ENCODE data around the gene RAB3A. TPM values are rescaled to one million over a fixed set of nuclear protein-coding genes. Genes with fewer than 3 reads are reported as not detected.
A peak's percentile ranks its signal among the peaks of the same experiment; 100 is the strongest.

RAB3A gene
- total and polyA plus RNA-seq, 9 donors: 1.5 to 5.4 (median 3.7) TPM

DNA sequence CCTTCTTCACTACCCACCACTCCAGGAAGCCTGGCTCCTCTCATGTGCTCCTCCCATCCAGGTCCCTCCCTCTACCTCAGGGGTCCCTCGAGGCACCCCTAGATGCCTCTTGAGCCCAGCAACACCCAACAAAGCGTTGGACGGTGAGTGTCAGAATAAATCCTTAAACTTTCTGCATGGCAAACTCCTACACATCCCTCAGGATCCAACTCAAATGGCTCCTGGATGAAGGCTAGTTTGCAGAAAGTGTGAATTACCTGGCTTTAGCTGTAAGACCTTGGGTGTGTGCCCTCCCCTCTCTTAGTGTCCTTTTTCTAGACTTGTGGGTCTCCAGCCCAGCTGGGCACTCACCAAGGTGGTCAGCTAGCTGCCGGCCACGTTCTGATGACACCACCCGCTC, 5.5 kb downstream of the RAB3A start:
- H3K27ac ChIP-seq (ENCODE audit: low read length): no peak overlapping the region
- H3K36me3 ChIP-seq (ENCODE audit: control insufficient read depth, insufficient read depth, low read length): peaks cover 29% of the 10 kb centered on the region
- H3K27me3 ChIP-seq (ENCODE audit: control insufficient read depth, insufficient read depth, low read length): peaks cover 3% of the 10 kb centered on the region
- no peak overlapping the region for H3K4me3 ChIP-seq (ENCODE audit: low read length)
- WGBS (ENCODE audit: insufficient coverage): 100% methylated on average over 1 of the region's 6 CpGs
- no peak for DNase-seq
- H3K4me1 ChIP-seq (ENCODE audit: control insufficient read depth, insufficient read depth, low read length): peaks cover 20% of the 10 kb centered on the region
- no peaks in the 10 kb centered on the region for H3K9me3 ChIP-seq (replicated peaks; ENCODE audit: control insufficient read depth, low read depth, low read length)

DNA sequence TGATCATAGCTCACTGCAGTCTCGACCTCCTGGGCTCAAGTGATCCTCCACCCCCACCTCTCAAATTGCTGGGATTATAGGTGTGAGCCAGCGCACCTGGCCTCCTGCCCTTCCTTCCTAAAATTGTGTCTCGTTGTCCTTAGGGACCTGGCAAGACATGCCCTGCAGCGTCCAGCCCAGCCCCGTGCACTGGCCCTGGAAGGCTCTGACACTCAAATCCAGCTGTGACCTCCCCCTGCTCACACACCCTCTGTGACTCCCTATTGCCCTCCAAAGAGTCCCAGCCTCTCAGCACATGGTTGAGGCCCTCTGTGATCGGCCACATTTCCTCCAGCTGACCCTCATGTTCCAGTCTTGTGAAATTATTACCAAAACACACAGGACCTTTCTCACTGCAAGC, 5.9 kb downstream of the RAB3A start:
- peaks cover 29% of the 10 kb centered on the region for H3K36me3 ChIP-seq (ENCODE audit: control insufficient read depth, insufficient read depth, low read length)

DNA sequence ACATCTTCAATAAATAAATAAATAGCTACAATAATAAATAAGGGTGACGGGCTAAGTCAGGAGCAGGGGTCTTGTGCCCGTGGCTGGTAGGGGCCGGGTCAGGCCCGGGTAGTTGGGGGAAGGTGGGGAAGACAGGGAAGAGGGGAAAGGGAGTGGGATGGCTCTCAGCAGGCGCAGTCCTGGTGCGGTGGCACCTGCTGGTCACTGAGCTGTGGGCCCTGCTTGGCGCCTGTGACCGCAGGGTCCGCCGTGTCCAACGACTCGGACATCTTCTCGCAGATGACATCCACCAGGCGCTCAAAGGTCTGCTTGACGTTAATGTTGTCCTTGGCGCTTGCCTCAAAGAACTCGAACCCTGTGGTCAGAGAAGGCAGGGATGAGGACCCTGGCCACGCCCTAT, 6.5 kb downstream of the RAB3A start:
- H3K27ac ChIP-seq (ENCODE audit: low read length): no peak overlapping the region
- no peaks in the 10 kb centered on the region for H3K9me3 ChIP-seq (replicated peaks; ENCODE audit: control insufficient read depth, low read depth, low read length)
- peaks cover 15% of the 10 kb centered on the region for H3K4me1 ChIP-seq (ENCODE audit: control insufficient read depth, insufficient read depth, low read length)
- no peaks in the 10 kb centered on the region for H3K27me3 ChIP-seq (ENCODE audit: control insufficient read depth, insufficient read depth, low read length)
- H3K36me3 ChIP-seq (ENCODE audit: control insufficient read depth, insufficient read depth, low read length): peaks cover 29% of the 10 kb centered on the region
- H3K4me3 ChIP-seq (ENCODE audit: low read length): no peak overlapping the region
- 92% methylated on average over 18 of the region's 18 CpGs for WGBS (ENCODE audit: insufficient coverage)
- DNase-seq: no peak

More for the DNA sequence above, 5.9 kb downstream of the RAB3A start:
- H3K4me3 ChIP-seq (ENCODE audit: low read length): no peak overlapping the region
- WGBS (ENCODE audit: insufficient coverage): 75% methylated on average over 5 of the region's 6 CpGs
- DNase-seq: no peak
- no peak overlapping the region for H3K27ac ChIP-seq (ENCODE audit: low read length)
- H3K4me1 ChIP-seq (ENCODE audit: control insufficient read depth, insufficient read depth, low read length): peaks cover 16% of the 10 kb centered on the region
- peaks cover 1% of the 10 kb centered on the region for H3K27me3 ChIP-seq (ENCODE audit: control insufficient read depth, insufficient read depth, low read length)
- H3K9me3 ChIP-seq (replicated peaks; ENCODE audit: control insufficient read depth, low read depth, low read length): no peaks in the 10 kb centered on the region

DNA sequence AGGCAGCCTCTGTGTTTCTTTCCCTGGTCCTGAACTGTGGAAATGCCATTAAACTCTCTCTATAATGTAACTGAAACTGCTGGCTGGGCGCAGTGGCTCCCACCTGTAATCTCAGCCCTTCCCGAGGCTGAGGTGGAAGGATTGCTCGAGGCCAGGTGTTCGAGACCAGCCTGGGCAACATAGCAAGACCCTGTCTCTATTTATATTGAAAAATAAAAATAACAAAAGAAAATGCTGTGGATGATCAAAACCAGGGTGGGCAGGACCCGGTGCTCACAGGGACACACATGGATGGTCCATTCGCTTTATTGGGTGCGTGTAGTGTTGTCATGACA, 7.4 kb downstream of the RAB3A start:
- Histone ChIP-seq H3K27me3 (ENCODE audit: control insufficient read depth, insufficient read depth, low read length) (no peaks in the 10 kb centered on the region), H3K9me3 (replicated peaks; ENCODE audit: control insufficient read depth, low read depth, low read length) (no peaks in the 10 kb centered on the region), H3K4me3 (ENCODE audit: low read length) (no peak overlapping the region), H3K4me1 (ENCODE audit: control insufficient read depth, insufficient read depth, low read length) (peaks cover 20% of the 10 kb centered on the region), H3K27ac (ENCODE audit: low read length) (no peak overlapping the region), H3K36me3 (ENCODE audit: control insufficient read depth, insufficient read depth, low read length) (peaks cover 29% of the 10 kb centered on the region)
- no CpG with 5 or more reads among the region's 7 CpGs for WGBS (ENCODE audit: insufficient coverage)
- DNase-seq: no peak

DNA sequence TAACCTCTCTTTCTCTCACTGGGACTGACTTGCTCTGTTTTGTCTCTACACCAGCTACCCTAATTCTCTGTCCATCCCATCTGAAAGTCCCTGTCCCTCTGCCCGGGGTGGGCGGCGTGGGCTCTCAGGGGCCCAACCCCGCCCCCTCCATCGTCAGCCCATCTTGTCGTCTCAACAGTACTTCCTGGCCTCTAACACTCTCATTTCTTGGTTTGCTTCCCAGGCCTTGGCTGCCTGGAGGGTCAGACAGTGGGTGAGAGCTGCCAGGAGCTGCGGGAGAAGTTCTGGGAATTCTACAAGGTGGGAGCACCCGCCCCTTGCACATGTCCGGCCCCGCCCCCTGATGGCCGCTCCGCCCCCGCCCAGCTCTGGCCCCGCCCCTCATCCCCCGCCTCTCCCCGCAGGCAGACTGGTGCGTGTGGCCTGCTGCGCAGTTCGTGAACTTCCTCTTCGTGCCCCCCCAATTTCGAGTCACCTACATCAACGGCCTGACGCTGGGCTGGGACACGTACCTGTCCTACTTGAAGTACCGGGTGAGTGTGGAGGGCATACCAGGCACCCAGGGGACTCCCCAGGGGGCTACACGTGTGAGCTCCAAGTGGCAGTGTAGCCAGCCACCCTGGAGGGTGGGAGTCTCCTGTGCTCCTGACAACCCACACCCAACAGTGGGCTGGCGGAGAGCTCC, 9.1 kb downstream of the RAB3A start:
- 31% methylated on average over 18 of the region's 27 CpGs for WGBS (ENCODE audit: insufficient coverage)
- Histone ChIP-seq H3K4me3 (ENCODE audit: low read length) (no peak overlapping the region), H3K27me3 (ENCODE audit: control insufficient read depth, insufficient read depth, low read length) (no peaks in the 10 kb centered on the region), H3K9me3 (replicated peaks; ENCODE audit: control insufficient read depth, low read depth, low read length) (no peaks in the 10 kb centered on the region), H3K27ac (ENCODE audit: low read length) (no peak overlapping the region), H3K4me1 (ENCODE audit: control insufficient read depth, insufficient read depth, low read length) (peaks cover 20% of the 10 kb centered on the region), H3K36me3 (ENCODE audit: control insufficient read depth, insufficient read depth, low read length) (peaks cover 24% of the 10 kb centered on the region)
- peak; percentile 51 for DNase-seq

DNA sequence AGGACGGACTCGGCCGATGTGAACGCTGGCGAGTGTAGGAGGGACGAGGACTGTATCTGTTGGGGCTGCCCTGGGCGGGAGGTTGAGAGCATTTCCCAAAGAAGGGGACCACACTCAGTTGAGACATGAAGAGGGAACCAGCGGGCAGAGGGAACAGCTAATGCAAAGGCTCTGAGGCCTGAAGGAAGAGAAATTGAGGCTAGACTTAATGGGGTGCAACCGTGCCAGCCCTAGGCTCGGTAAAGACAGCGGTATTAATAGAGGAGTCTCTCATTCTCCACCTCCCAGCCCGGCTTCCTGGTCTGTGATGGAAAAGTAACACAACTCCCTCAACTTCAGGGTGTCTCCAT, 9.7 kb downstream of the RAB3A start:
- Histone ChIP-seq H3K27ac (ENCODE audit: low read length) (peak overlapping the region; percentile 7), H3K4me3 (ENCODE audit: low read length) (peak overlapping the region; percentile 87), H3K36me3 (ENCODE audit: control insufficient read depth, insufficient read depth, low read length) (peaks cover 23% of the 10 kb centered on the region), H3K27me3 (ENCODE audit: control insufficient read depth, insufficient read depth, low read length) (no peaks in the 10 kb centered on the region), H3K4me1 (ENCODE audit: control insufficient read depth, insufficient read depth, low read length) (peaks cover 20% of the 10 kb centered on the region), H3K9me3 (replicated peaks; ENCODE audit: control insufficient read depth, low read depth, low read length) (no peaks in the 10 kb centered on the region)
- DNase-seq: no peak
- 56% methylated on average over 7 of the region's 12 CpGs for WGBS (ENCODE audit: insufficient coverage)

DNA sequence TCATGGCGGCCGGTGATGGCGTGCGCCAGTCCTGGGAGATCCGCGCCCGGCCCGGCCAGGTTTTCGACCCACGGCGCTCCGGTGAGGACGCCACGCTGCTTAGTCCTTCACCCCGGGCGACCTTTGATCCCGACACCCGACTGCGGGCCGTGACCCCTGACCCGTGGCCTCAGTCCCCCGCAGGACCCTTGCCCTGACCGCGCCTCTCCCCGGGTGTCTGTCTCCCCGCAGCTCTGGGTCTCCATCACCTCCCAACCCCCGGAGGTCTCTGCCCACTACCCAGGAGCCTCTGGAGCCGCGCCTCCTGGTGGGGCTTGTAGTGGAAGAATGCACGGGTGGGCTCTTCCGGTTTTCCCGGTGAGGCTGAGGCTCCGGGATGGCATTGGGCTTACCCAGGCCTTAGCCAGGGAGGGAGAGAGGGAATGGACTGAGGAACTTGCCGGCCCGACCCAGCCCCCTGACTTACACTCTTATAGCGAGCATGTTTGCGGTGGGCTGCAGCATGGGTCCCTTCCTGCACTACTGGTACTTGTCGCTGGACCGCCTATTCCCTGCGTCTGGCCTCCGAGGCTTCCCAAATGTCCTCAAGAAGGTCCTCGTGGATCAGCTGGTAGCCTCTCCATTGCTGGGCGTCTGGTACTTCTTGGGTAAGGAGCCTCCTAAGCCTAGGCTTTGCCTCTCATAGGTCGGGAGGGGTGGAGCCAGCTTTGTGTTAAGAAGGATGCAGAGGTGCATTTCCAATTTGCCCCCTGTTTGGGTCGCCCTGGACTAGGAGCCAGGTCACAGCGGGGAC, 10.3 kb downstream of the RAB3A start:
- Histone ChIP-seq H3K36me3 (ENCODE audit: control insufficient read depth, insufficient read depth, low read length) (peaks cover 18% of the 10 kb centered on the region), H3K27ac (ENCODE audit: low read length) (peak overlapping the region; percentile 84), H3K4me1 (ENCODE audit: control insufficient read depth, insufficient read depth, low read length) (peaks cover 20% of the 10 kb centered on the region), H3K27me3 (ENCODE audit: control insufficient read depth, insufficient read depth, low read length) (no peaks in the 10 kb centered on the region), H3K9me3 (replicated peaks; ENCODE audit: control insufficient read depth, low read depth, low read length) (no peaks in the 10 kb centered on the region), H3K4me3 (ENCODE audit: low read length) (peak overlapping the region; percentile 87)
- WGBS (ENCODE audit: insufficient coverage): 5% methylated on average over 32 of the region's 46 CpGs
- DNase-seq: peak; percentile 37

DNA sequence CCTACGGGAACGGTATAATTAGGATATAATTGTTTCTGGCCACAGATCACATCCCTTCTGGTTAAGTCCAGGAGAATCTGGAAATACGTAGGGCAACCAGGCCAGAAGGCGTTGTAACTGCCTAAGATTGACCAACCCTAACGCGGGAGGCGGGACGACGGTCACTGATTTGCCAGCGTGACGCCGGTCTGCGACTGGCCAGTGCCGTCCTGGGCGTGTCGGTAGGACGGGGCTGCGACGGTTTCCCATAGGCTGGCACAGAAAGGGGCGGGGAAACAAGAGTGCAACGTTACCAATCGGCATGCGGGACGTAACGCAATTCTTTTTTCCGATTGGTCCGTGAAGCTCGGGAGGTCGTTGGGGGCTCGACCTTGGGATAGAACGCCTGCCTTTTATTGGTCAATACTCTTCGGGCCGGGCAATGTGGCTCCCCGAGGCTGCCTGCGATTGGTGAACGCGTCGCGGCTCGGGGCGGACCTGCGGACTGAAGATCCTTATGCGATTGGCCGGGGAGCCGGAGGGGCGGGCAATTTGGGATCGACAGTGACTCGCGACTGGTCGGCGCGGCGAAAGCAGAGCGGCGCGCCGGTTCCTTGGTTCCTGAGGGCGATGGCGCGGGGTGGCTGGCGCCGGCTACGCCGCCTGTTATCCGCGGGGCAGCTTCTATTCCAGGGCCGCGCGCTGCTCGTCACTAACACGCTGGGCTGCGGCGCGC, 11.0 kb downstream of the RAB3A start, which contains the start of gene MPV17L2:
Gene MPV17L2, plus strand, starts transcription at position 546 of the 715 bp plus-strand sequence. Its CDS starts 64 bp downstream, at position 610.
- H3K4me3 ChIP-seq (ENCODE audit: low read length): peak within 1 kb of the TSS; percentile 87
- H3K9me3 ChIP-seq (replicated peaks; ENCODE audit: control insufficient read depth, low read depth, low read length): no peaks in the 10 kb centered on the region
- WGBS (ENCODE audit: insufficient coverage): under 1% methylated on average over 72 of the region's 74 CpGs
- DNase-seq: peak; percentile 100
- no peaks in the 10 kb centered on the region for H3K27me3 ChIP-seq (ENCODE audit: control insufficient read depth, insufficient read depth, low read length)
- H3K27ac ChIP-seq (ENCODE audit: low read length): peak within 1 kb of the TSS; percentile 92
- H3K36me3 ChIP-seq (ENCODE audit: control insufficient read depth, insufficient read depth, low read length): peaks cover 11% of the 10 kb centered on the region
- H3K4me1 ChIP-seq (ENCODE audit: control insufficient read depth, insufficient read depth, low read length): peaks cover 20% of the 10 kb centered on the region

DNA sequence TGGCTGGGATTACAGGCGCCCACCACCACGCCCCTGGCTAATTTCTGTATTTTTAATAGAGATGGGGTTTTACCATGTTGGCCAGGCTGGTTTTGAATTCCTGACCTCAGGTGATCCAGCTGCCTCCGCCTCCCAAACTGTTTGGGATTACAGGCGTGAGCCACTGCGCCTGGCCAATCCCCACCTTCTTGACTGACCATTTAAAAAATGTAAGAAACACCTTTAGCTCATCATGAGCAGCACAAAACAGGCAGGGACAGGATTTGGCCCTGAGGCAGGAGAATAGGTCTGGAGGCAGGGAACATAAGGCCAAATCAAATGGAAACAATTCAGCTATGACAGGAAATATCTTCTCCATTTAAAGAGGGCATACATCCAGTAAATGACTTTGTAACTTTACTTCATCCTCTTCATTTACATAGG, 12.2 kb downstream of the RAB3A start:
- Histone ChIP-seq H3K36me3 (ENCODE audit: control insufficient read depth, insufficient read depth, low read length) (peaks cover 6% of the 10 kb centered on the region), H3K27ac (ENCODE audit: low read length) (peak overlapping the region; percentile 92), H3K9me3 (replicated peaks; ENCODE audit: control insufficient read depth, low read depth, low read length) (no peaks in the 10 kb centered on the region), H3K27me3 (ENCODE audit: control insufficient read depth, insufficient read depth, low read length) (no peaks in the 10 kb centered on the region), H3K4me1 (ENCODE audit: control insufficient read depth, insufficient read depth, low read length) (peaks cover 20% of the 10 kb centered on the region), H3K4me3 (ENCODE audit: low read length) (peak overlapping the region; percentile 54)
- DNase-seq: no peak
- WGBS (ENCODE audit: insufficient coverage): no CpG with 5 or more reads among the region's 5 CpGs

DNA sequence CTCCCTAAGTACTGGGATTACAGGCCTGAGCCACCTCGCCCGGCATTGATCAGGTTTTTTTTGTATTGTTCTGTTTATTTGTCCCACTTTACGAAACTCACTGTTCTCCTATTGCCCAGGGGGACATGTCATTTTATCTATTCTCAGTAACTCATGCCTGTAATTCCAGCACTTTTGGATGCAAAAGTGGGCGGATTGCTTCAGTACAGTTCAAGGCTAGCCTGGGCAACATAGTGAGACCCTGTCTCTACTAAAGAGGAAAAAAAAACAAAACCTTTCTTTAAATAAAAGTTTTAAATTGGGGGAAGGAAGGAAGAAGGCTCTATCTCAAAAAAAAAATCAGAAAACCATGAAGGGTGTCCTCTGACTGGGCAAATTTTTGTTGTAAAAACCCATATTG, 13.6 kb downstream of the RAB3A start:
- Histone ChIP-seq H3K27me3 (ENCODE audit: control insufficient read depth, insufficient read depth, low read length) (no peaks in the 10 kb centered on the region), H3K4me1 (ENCODE audit: control insufficient read depth, insufficient read depth, low read length) (peaks cover 20% of the 10 kb centered on the region), H3K27ac (ENCODE audit: low read length) (no peak overlapping the region), H3K4me3 (ENCODE audit: low read length) (no peak overlapping the region), H3K36me3 (ENCODE audit: control insufficient read depth, insufficient read depth, low read length) (no peaks in the 10 kb centered on the region), H3K9me3 (replicated peaks; ENCODE audit: control insufficient read depth, low read depth, low read length) (no peaks in the 10 kb centered on the region)
- DNase-seq: no peak
- no CpG with 5 or more reads among the region's 4 CpGs for WGBS (ENCODE audit: insufficient coverage)

Data from muscle of leg (tissue), 11 donors.